Body of pancreas (tissue), 4 donors: ENCODE measurements around the gene RARA. TPM values are rescaled to one million over a fixed set of nuclear protein-coding genes. Genes with fewer than 3 reads are reported as not detected.
A peak's percentile ranks its signal among the peaks of the same experiment; 100 is the strongest.

Source experiments
- ATAC-seq: fragments of 150-250 bp; one replicate; pipeline ENCODE4 v1.9.1; 2016
- DNase-seq, 4 donors: peaks; one replicate each; pipeline ENCODE4 v3.0.0-alpha.2; 2019
- H3K27ac ChIP-seq, 4 donors: fragments of 200-600 bp; sonication (generic); 1 replicate in 3 of 4; 2 replicates in 1 of 4; pipeline versions ENCODE4 v1.5.1 to v1.6.1; 2016 to 2019; ENCODE audit warnings: mild to moderate bottlenecking in 1 of 4, mixed read lengths in 1 of 4, moderate library complexity in 1 of 4
- H3K27me3 ChIP-seq, 2 donors: fragments of 200-600 bp; sonication (generic); one replicate each; pipeline ENCODE4 v1.6.0; 2016; ENCODE audit warnings: mild to moderate bottlenecking in 1 of 2
- H3K36me3 ChIP-seq, 2 donors: fragments of 200-600 bp; sonication (generic); replicated peaks in 1 of 2; 2 replicates each; pipeline ENCODE4 v1.5.1; 2016; ENCODE audit warnings: low read depth in 2 of 2; ENCODE audit not compliant: insufficient read depth in 1 of 2
- H3K4me1 ChIP-seq: fragments of 200-600 bp; sonication (generic); one replicate; pipeline ENCODE4 v1.6.0; 2016
- H3K4me3 ChIP-seq, 2 donors: fragments of 200-600 bp; sonication (generic); 1 replicate in 1 of 2; 2 replicates in 1 of 2; pipeline ENCODE4 v1.5.1; 2016 to 2019
- H3K9me3 ChIP-seq, 3 donors: fragments of 200-600 bp; sonication (generic); 1 replicate in 2 of 3; 2 replicates in 1 of 3; pipeline ENCODE4 v1.5.1; 2016
- POLR2A ChIP-seq, 3 donors: fragments of 450-650 bp; IDR thresholded peaks; one replicate each; pipeline ENCODE4 v1.6.1; 2016; ENCODE audit warnings: antibody characterized with exemption in 3 of 3, mild to moderate bottlenecking in 2 of 3
- WGBS, 2 donors: methylation state at CpG; one replicate each; pipeline ENCODE4 v1.1.5; 2017; 5-methylcytosine and 5-hydroxymethylcytosine counted together
- intact Hi-C: fragments of 100-400 bp; cut with DNase I; formaldehyde crosslinking; loops from one replicate; pipeline ENCODE4 v1.15.1; 2023
- total RNA-seq, 2 donors: library from RNA; depleted of rRNA; stranded (reverse); fragments of >200 nt; gene quantifications; one replicate each; pipeline ENCODE4 v1.1.0, GENCODE V29; 2016
- TF ChIP-seq, protein P1 (sequence below), 7 experiments: fragments of 450-650 bp in 4 of 7; fragments of 200-600 bp in 3 of 7; sonication (generic) in 3 of 7; IDR thresholded peaks; one replicate each; pipeline ENCODE4 v1.5.1; 2016 to 2019; ENCODE audit warnings: antibody characterized with exemption in 7 of 7

The RARA gene
- total RNA-seq, 2 donors from 2014 or later: 11.4 to 13.8 TPM

DNA sequence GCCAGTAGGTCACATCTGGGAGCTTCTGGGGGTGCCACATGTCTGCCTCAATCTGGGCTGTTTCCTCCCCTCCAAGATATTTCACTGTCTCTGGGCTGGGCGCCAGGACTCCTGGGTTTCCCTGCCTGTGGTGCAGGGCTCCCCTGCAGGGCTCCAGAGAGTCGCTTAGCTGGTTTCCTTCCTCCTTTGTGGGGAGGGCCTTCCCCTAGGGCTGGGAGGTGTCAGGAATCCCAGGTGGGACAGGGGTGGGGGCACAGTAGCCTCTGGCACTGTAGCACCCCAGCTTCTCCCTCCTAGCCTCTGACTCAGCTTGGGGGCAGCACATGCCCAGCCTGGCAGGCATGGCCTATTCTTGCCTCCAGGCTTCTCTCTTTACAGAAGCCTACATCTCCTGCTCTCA, 2.6 kb downstream of the RARA start:
- peaks cover 76% of the 10 kb centered on the region for H3K4me1 ChIP-seq
- ATAC-seq (no peak), DNase-seq (peak in 2 of 4 donors; percentile 52 to 57)
- TF ChIP-seq, protein P1, sequence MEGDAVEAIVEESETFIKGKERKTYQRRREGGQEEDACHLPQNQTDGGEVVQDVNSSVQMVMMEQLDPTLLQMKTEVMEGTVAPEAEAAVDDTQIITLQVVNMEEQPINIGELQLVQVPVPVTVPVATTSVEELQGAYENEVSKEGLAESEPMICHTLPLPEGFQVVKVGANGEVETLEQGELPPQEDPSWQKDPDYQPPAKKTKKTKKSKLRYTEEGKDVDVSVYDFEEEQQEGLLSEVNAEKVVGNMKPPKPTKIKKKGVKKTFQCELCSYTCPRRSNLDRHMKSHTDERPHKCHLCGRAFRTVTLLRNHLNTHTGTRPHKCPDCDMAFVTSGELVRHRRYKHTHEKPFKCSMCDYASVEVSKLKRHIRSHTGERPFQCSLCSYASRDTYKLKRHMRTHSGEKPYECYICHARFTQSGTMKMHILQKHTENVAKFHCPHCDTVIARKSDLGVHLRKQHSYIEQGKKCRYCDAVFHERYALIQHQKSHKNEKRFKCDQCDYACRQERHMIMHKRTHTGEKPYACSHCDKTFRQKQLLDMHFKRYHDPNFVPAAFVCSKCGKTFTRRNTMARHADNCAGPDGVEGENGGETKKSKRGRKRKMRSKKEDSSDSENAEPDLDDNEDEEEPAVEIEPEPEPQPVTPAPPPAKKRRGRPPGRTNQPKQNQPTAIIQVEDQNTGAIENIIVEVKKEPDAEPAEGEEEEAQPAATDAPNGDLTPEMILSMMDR (IDR thresholded peaks at IDR 0.05): no peak
- TF ChIP-seq POLR2A (IDR thresholded peaks at IDR 0.05): no peak
- no peaks in the 10 kb centered on the region for H3K9me3 ChIP-seq
- intact Hi-C loops: no loop called here
- no peaks in the 10 kb centered on the region for H3K36me3 ChIP-seq
- WGBS, 2 donors: 37 to 50% methylated on average over 2 of the region's 2 CpGs
- H3K27me3 ChIP-seq: no peaks in the 10 kb centered on the region
- H3K4me3 ChIP-seq: no peak overlapping the region
- peak overlapping the region; percentile 41 to 89 (median 71) for H3K27ac ChIP-seq

- Histone ChIP-seq H3K27ac (peak overlapping the region in 3 of 4 donors; percentile 64 to 89 (median 78)), H3K4me3 (no peak overlapping the region), H3K4me1 (peaks cover 83% of the 10 kb centered on the region), H3K9me3 (no peaks in the 10 kb centered on the region), H3K36me3 (no peaks in the 10 kb centered on the region), H3K27me3 (no peaks in the 10 kb centered on the region)
- DNase-seq (no peak), ATAC-seq (no peak)
- TF ChIP-seq POLR2A (IDR thresholded peaks at IDR 0.05): no peak
- TF ChIP-seq, protein P1 (IDR thresholded peaks at IDR 0.05): no peak
- intact Hi-C loops: no loop called here
- 32 to 46% methylated on average over 4 to 7 of the region's 7 CpGs for WGBS, 2 donors
Observed at GRCh38 chr17:40312131-40312731, 3.3 kb downstream of the RARA start.

DNA sequence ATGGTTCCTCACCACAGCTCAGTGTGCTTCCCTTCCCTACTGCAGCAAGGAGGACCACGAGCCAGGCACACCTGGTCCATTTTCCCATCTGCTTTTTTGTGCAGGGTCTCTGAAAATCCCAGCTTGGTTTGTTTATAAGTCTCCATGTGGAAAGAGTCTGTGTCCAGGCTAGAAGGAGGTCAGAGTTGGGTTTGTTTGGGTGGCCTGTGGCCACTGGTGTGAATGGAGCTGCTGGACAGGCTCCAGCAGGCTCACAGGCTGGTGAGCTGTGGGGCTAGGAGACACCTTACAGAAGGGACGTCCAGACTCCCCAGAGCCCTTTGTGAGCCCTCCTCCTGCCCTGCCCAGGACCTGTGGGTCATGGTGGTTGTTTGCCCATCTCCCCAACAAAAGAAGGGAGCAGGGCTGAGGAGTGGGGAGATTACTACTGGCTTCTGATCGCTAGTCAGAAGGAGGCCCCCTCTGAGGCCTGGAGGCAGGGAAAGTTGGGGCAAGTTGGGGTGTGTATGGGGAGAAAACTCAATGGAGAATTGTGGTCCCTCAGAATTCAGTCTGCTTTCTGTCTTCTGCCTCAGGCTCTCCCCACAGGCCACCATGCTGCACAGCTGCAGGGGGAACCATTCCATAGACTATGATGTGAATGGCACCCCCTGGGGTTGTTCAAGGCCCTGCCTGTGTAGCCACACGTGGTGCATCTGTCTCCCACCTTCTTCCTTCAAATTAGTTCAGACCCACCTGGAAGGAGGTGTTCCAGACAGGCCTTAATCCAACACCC, 4.1 kb downstream of the RARA start:
- Histone ChIP-seq H3K9me3 (no peaks in the 10 kb centered on the region), H3K36me3 (no peaks in the 10 kb centered on the region), H3K4me3 (no peak overlapping the region), H3K27me3 (no peaks in the 10 kb centered on the region), H3K4me1 (peaks cover 90% of the 10 kb centered on the region), H3K27ac (peak overlapping the region in 3 of 4 donors; percentile 68 to 89 (median 78))
- ATAC-seq (no peak), DNase-seq (no peak)
- intact Hi-C loops: no loop called here
- TF ChIP-seq POLR2A (IDR thresholded peaks at IDR 0.05): no peak
- TF ChIP-seq, protein P1 (IDR thresholded peaks at IDR 0.05): no peak
- WGBS, 2 donors: 52 to 58% methylated on average over 4 of the region's 4 CpGs

- intact Hi-C loops: no loop called here
- ATAC-seq (no peak), DNase-seq (peak in 1 of 4 donors; percentile 4)
- H3K36me3 ChIP-seq: no peaks in the 10 kb centered on the region
- H3K9me3 ChIP-seq: no peaks in the 10 kb centered on the region
- TF ChIP-seq, protein P1 (IDR thresholded peaks at IDR 0.05): no peak
- no peak for TF ChIP-seq POLR2A (IDR thresholded peaks at IDR 0.05)
- WGBS, 2 donors: 52 to 66% methylated on average over 6 to 7 of the region's 7 CpGs
- peaks cover 92% of the 10 kb centered on the region for H3K4me1 ChIP-seq
- H3K4me3 ChIP-seq: no peak overlapping the region
- peak overlapping the region; percentile 22 to 89 (median 73) for H3K27ac ChIP-seq
- no peaks in the 10 kb centered on the region for H3K27me3 ChIP-seq
Observed at GRCh38 chr17:40313668-40314583, 4.9 kb downstream of the RARA start.
